ENCODE measurements around the gene FAM47C. TPM values are rescaled to one million over a fixed set of nuclear protein-coding genes. Genes with fewer than 3 reads are reported as not detected.
"Not testable (repeated sequence)": the region's sequence is repeated elsewhere in the genome, so short reads cannot be mapped to it uniquely, and the experiment has no call there.

FAM47C gene
- total RNA-seq, 4 donors from 2014 or later, result not detected

DNA sequence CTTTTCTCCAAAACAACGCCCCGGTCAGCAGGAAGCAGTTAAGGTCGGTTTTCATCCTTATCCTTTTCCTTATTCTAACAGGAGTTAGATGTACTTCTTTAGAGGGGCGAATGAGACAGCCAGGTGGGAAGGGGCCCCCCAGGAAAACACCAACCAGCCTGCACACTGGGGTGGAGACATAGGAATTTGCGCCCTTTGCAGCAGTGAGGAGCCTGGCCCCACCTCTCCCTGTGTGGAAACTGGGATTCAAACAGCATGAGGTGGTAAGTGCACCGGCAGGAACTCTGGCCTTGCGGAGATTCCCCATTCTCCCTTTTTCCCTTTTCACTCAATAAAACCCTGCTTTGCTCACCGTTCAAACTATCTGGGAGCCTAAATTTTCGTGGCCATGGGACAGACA, 8.0 kb upstream of the FAM47C start:
- no peaks in the 10 kb centered on the region for H3K36me3 ChIP-seq
- H3K9me3 ChIP-seq, result no peaks in the 10 kb centered on the region
- no peak for DNase-seq
- no peaks in the 10 kb centered on the region for H3K27me3 ChIP-seq
- TF ChIP-seq POLR2A (IDR thresholded peaks at IDR 0.05), result no peak
- no peak for TF ChIP-seq CTCF (IDR thresholded peaks at IDR 0.05)
- 39% methylated on average over 4 of the region's 9 CpGs; no CpG with 5 or more reads in 1 of the 2 donors for WGBS, 2 donors
- no peak overlapping the region for H3K4me3 ChIP-seq
- no peaks in the 10 kb centered on the region for H3K4me1 ChIP-seq
- H3K27ac ChIP-seq, result no peak overlapping the region
- intact Hi-C loops (cut with DNase I), result no loop called here

GRCh38 chrX:37010496-37010895, 2.3 kb downstream of the FAM47C start:
- intact Hi-C loops (cut with DNase I), result no loop called here
- Histone ChIP-seq H3K4me3 (no peak overlapping the region), H3K27ac (no peak overlapping the region), H3K4me1 (no peaks in the 10 kb centered on the region), H3K9me3 (peaks cover 0 to 8% (median 0%) of the 10 kb centered on the region in 3 donors), H3K36me3 (no peaks in the 10 kb centered on the region), H3K27me3 (no peaks in the 10 kb centered on the region)
- 84 to 100% methylated on average over 3 to 9 of the region's 22 CpGs for WGBS, 2 donors
- TF ChIP-seq POLR2A (IDR thresholded peaks at IDR 0.05) (no peak), CTCF (IDR thresholded peaks at IDR 0.05) (no peak)
- no peak for DNase-seq

DNA sequence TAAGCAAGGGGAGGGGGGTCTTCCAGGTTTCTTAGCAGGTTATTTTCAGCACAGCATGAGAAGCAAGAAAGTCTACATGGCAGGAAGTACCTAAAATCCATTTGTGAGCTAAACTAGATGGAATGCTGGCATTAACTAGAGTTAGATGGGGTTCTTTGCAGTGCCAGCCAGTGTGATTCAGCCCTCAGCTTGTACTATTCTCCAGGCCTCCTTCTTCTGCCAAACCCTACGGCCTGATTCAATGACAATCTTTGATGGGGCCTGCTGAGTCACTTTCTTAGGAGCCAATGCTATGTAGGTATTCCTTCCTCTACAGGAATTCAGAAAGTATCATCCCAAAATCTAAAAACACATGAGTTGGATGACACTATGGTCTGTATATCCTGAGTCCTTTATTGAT, 26.1 kb downstream of the FAM47C start:
- H3K4me3 ChIP-seq; H3K27me3 ChIP-seq; H3K27ac ChIP-seq; intact Hi-C loops (cut with DNase I); H3K9me3 ChIP-seq; DNase-seq; H3K36me3 ChIP-seq; H3K4me1 ChIP-seq: not testable (repeated sequence)
- WGBS, 2 donors, result 27% methylated on average over 1 of the region's 1 CpG; no CpG with 5 or more reads in 1 of the 2 donors

- H3K36me3 ChIP-seq; H3K27me3 ChIP-seq; H3K4me3 ChIP-seq; H3K27ac ChIP-seq; intact Hi-C loops (cut with DNase I); DNase-seq; H3K9me3 ChIP-seq; H3K4me1 ChIP-seq: not testable (repeated sequence)
- WGBS, 2 donors, result 77 to 79% methylated on average over 2 to 7 of the region's 7 CpGs
These were observed 28.6 kb downstream of the FAM47C start for GRCh38 chrX:37036674-37037220.

GRCh38 chrX:37038814-37039213, 30.6 kb downstream of the FAM47C start:
- H3K27me3 ChIP-seq; H3K4me3 ChIP-seq; intact Hi-C loops (cut with DNase I); DNase-seq; H3K27ac ChIP-seq; H3K9me3 ChIP-seq; H3K36me3 ChIP-seq; H3K4me1 ChIP-seq: not testable (repeated sequence)
- no CpG with 5 or more reads among the region's 1 CpG for WGBS, 2 donors

GRCh38 chrX:37042956-37043885, 35.1 kb downstream of the FAM47C start:
- H3K27me3 ChIP-seq; H3K4me1 ChIP-seq; H3K27ac ChIP-seq; intact Hi-C loops (cut with DNase I); H3K4me3 ChIP-seq; H3K9me3 ChIP-seq; H3K36me3 ChIP-seq; DNase-seq: not testable (repeated sequence)
- 70 to 87% methylated on average over 2 to 15 of the region's 56 CpGs for WGBS, 2 donors

- 53 to 54% methylated on average over 3 to 4 of the region's 4 CpGs for WGBS, 2 donors
- no peak overlapping the region for H3K4me3 ChIP-seq
- no peak overlapping the region for H3K27ac ChIP-seq
- no peaks in the 10 kb centered on the region for H3K9me3 ChIP-seq
- intact Hi-C loops (cut with DNase I), result no loop called here
- H3K36me3 ChIP-seq, result no peaks in the 10 kb centered on the region
- TF ChIP-seq CTCF (IDR thresholded peaks at IDR 0.05) (no peak), POLR2A (IDR thresholded peaks at IDR 0.05) (no peak)
- H3K4me1 ChIP-seq, result no peaks in the 10 kb centered on the region
- no peaks in the 10 kb centered on the region for H3K27me3 ChIP-seq
- no peak for DNase-seq
These were observed 39.6 kb downstream of the FAM47C start for GRCh38 chrX:37047776-37048175.

DNA sequence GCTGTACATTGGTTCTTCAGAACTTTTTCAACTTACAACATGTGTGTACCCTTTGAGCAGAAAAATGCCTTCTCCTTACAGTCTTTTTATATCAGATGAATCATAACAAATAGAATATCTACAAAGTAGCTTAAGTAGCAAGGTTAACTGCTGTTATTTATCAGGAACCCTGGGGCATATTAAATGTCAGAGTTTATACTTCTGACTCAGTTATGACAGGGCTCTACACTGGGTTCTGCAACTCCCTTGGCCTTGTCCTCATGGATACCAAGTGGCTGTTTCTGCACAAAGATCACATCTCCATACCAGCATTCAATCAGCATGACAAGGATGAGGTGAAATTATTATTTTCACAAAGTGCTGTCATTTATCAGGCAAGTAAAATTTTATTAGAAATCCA, 49.4 kb downstream of the FAM47C start:
- intact Hi-C loops (cut with DNase I); H3K4me3 ChIP-seq; H3K27me3 ChIP-seq; DNase-seq; H3K27ac ChIP-seq; H3K9me3 ChIP-seq; H3K4me1 ChIP-seq; H3K36me3 ChIP-seq: not testable (repeated sequence)
